Ovary (tissue), 9 donors: Measurements from ENCODE around the gene RNF32. TPM values are rescaled to one million over a fixed set of nuclear protein-coding genes. Genes with fewer than 3 reads are reported as not detected.

Experiments used
- DNase-seq, 5 donors: peaks; one replicate each; pipeline ENCODE4 v3.0.0-alpha.2; 2019 to 2020
- H3K27ac ChIP-seq, 2 donors: fragments of 200-600 bp; one replicate each; pipeline versions ENCODE4 v1.5.1 to v1.8.0; 2019 to 2022
- H3K27me3 ChIP-seq: fragments of 200-600 bp; one replicate; pipeline ENCODE4 v1.8.0; 2022
- H3K36me3 ChIP-seq: fragments of 200-600 bp; sonication (generic); one replicate; pipeline ENCODE4 v1.5.1; 2019
- H3K4me1 ChIP-seq: one replicate; pipeline ENCODE4 v1.8.1; 2013; ENCODE audit warnings: mild to moderate bottlenecking, moderate library complexity; ENCODE audit not compliant: insufficient read depth
- H3K4me3 ChIP-seq: fragments of 200-600 bp; sonication (generic); one replicate; pipeline ENCODE4 v1.5.1; 2017
- H3K9me3 ChIP-seq, 2 donors: fragments of 200-600 bp in 1 of 2; sonication (generic) in 1 of 2; one replicate each; pipeline versions ENCODE4 v1.5.1 to v1.8.1; 2013 to 2019; ENCODE audit warnings: mild to moderate bottlenecking in 1 of 2, moderate library complexity in 1 of 2
- EP300 ChIP-seq: sonication (generic); formaldehyde crosslinking; IDR thresholded peaks from one replicate; pipeline ENCODE4 v1.6.1; 2017; ENCODE audit warnings: antibody characterized with exemption
- POLR2A ChIP-seq: fragments of 450-650 bp; IDR thresholded peaks from one replicate; pipeline ENCODE4 v1.6.1; 2017; ENCODE audit warnings: antibody characterized with exemption, mild to moderate bottlenecking, moderate library complexity
- WGBS, 3 donors: extraction: QIAGEN DNeasy Blood & Tissue Kit in 1 of 3; methylation state at CpG; one replicate each; pipeline versions ENCODE4 v1.1.5 to v1.1.7; 2013 to 2017; 5-methylcytosine and 5-hydroxymethylcytosine counted together
- intact Hi-C, 4 donors: fragments of 100-400 bp; cut with DNase I; formaldehyde crosslinking; loops; one replicate each; pipeline versions ENCODE4 v1.11.0 to v1.15.1; 2022 to 2023
- polyA plus RNA-seq, 2 donors: library from polyadenylated mRNA; stranded (reverse); fragments of 200-250 nt in 1 of 2; fragments of 350-450 nt in 1 of 2; fragmentation: Illumina TruSeq in 1 of 2; extraction: RNeasy Lipid Tissue Mini Kit (QIAGEN cat#74804) in 1 of 2; gene quantifications; one replicate each; pipeline ENCODE4 v1.2.3, GENCODE V29; 2013 to 2014
- total RNA-seq, 7 donors: library from RNA; depleted of rRNA in 2 of 7; stranded (reverse); fragments of >200 nt in 2 of 7; fragmentation: NEBNext Ultra II Directional in 3 of 7; extraction: Animal tissue kit (Norgen Biotek cat#: 25700) in 3 of 7; gene quantifications; one replicate each; pipeline versions ENCODE4 v1.1.0 to v1.2.4, GENCODE V29; 2016 to 2023
- TF ChIP-seq, protein P1 (sequence below), 3 donors: fragments of 450-650 bp in 2 of 3; fragments of 200-600 bp in 1 of 3; IDR thresholded peaks; one replicate each; pipeline versions ENCODE4 v1.5.1 to v1.8.0; 2016 to 2022; ENCODE audit warnings: antibody characterized with exemption in 3 of 3, mild to moderate bottlenecking in 1 of 3
- donor health status: DM: no; HTN: no; CAD: no; lungs with moderate emphysema.
- donor health status: DM: no; HTN: no; CAD: no.
- donor health status: Bipolar disorder and iron deficiency.
- donor health status: DM: yes; HTN: yes; CAD: no.
- donor health status: DM: no; HTN: no; CAD: no.
- donor health status: DM: yes; HTN: yes; CAD: no.

The RNF32 gene
- total and polyA plus RNA-seq, 9 donors, result 0.72 to 2.3 (median 1.6) TPM

DNA sequence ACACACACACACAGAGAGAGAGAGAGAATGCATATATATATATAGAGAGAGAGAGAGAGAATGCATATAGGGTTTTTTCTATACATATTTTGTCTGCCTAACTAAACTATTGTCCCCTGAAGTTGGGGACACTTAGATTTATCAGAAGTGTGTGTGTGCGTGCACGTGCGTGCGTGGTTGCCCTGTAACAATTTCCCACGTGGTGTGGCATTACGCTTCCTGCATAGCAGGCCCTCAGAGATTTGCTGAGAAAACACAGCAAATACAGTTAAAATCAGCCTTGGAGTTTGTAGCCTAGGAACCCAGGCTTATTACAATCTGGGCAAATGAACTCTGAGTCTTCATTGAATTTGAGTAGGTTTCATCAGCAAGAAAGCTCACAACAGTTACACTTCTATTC, 14.7 kb downstream of the RNF32 start:
- Histone ChIP-seq H3K27me3 (no peaks in the 10 kb centered on the region), H3K4me1 (no peaks in the 10 kb centered on the region), H3K27ac (no peak overlapping the region), H3K9me3 (no peaks in the 10 kb centered on the region), H3K36me3 (no peaks in the 10 kb centered on the region), H3K4me3 (no peak overlapping the region)
- intact Hi-C loops, result no loop called here
- no peak for DNase-seq
- 79 to 91% (median 85%) methylated on average over 6 of the region's 6 CpGs for WGBS, 3 donors
- TF ChIP-seq EP300 (no peak), POLR2A (no peak)
- TF ChIP-seq, protein P1, sequence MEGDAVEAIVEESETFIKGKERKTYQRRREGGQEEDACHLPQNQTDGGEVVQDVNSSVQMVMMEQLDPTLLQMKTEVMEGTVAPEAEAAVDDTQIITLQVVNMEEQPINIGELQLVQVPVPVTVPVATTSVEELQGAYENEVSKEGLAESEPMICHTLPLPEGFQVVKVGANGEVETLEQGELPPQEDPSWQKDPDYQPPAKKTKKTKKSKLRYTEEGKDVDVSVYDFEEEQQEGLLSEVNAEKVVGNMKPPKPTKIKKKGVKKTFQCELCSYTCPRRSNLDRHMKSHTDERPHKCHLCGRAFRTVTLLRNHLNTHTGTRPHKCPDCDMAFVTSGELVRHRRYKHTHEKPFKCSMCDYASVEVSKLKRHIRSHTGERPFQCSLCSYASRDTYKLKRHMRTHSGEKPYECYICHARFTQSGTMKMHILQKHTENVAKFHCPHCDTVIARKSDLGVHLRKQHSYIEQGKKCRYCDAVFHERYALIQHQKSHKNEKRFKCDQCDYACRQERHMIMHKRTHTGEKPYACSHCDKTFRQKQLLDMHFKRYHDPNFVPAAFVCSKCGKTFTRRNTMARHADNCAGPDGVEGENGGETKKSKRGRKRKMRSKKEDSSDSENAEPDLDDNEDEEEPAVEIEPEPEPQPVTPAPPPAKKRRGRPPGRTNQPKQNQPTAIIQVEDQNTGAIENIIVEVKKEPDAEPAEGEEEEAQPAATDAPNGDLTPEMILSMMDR (IDR thresholded peaks at IDR 0.05), result no peak

DNA sequence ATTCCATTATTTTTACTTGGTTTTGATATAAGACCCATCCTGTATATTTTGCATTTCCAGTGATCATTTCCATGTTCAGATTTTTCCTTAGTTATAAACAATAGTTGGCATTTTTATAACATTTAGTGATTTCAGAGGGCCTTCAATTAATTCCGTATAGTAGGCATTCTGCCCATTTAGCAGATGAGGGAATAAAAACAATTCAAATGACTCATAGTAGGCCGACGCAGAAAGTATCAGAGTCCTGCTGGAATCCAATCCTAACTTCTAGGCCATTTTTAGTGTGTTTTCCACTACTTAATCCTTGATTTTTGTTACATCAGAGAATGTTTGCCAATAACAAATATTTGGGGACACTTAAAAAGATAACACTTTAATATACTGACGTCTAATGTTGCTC, 15.4 kb downstream of the RNF32 start:
- H3K36me3 ChIP-seq, result no peaks in the 10 kb centered on the region
- H3K4me3 ChIP-seq, result no peak overlapping the region

DNA sequence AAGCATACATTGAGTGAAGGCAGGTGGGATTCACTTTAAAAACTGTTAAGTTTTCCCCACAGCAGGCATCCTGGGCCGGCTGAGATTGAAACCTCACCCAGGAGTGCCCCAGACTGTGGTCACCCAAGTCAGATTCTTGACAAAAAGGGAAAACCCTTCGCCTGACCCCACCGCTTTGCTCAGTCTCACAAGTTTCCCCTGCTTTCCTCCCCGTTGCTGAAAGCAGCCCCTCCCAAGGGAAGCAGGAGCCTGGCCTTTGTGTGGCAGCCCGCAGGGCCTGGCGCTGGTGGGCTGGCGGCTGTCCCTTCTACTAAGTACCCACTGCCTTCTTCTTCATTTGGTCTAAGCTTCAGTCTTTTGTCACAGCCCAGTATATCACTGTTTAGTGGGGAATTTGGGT, 16.0 kb downstream of the RNF32 start:
- Histone ChIP-seq H3K4me3 (no peak overlapping the region), H3K27me3 (no peaks in the 10 kb centered on the region), H3K27ac (no peak overlapping the region), H3K9me3 (no peaks in the 10 kb centered on the region), H3K4me1 (no peaks in the 10 kb centered on the region), H3K36me3 (no peaks in the 10 kb centered on the region)
- no peak for TF ChIP-seq POLR2A
- TF ChIP-seq, protein P1 (IDR thresholded peaks at IDR 0.05), result no peak
- no peak for TF ChIP-seq EP300
- no peak for DNase-seq
- intact Hi-C loops, result no loop called here
- 62 to 68% (median 63%) methylated on average over 7 of the region's 7 CpGs for WGBS, 3 donors

More for the DNA sequence above, 15.4 kb downstream of the RNF32 start:
- Histone ChIP-seq H3K27me3 (no peaks in the 10 kb centered on the region), H3K4me1 (no peaks in the 10 kb centered on the region), H3K27ac (no peak overlapping the region), H3K9me3 (no peaks in the 10 kb centered on the region)
- 40 to 66% (median 50%) methylated on average over 4 of the region's 4 CpGs for WGBS, 3 donors
- TF ChIP-seq, protein P1 (IDR thresholded peaks at IDR 0.05), result no peak
- TF ChIP-seq POLR2A (no peak), EP300 (no peak)
- intact Hi-C loops, result no loop called here
- no peak for DNase-seq

DNA sequence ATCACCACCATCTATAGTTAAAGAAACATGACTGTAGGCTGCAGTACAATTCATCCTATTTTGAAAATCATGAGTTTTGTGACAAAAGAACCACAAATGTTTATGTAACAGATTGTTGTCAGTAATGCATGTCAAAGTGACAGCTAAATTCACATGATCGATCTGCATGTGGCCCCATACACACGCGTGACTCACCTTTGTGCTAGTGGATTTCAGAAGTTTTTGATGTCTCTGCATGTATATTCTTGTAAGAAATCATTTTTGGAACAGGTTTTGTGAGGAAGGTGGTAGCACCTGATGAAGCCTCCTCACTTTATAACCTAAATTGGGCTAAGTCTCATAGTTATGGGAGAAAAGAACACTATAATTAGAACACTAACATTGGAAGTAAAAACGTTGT, 17.1 kb downstream of the RNF32 start:
- Histone ChIP-seq H3K9me3 (no peaks in the 10 kb centered on the region), H3K27ac (no peak overlapping the region), H3K27me3 (no peaks in the 10 kb centered on the region), H3K4me1 (no peaks in the 10 kb centered on the region), H3K36me3 (no peaks in the 10 kb centered on the region), H3K4me3 (no peak overlapping the region)
- DNase-seq, result no peak
- intact Hi-C loops, result no loop called here
- TF ChIP-seq EP300 (no peak), POLR2A (no peak)
- TF ChIP-seq, protein P1 (IDR thresholded peaks at IDR 0.05), result no peak
- WGBS, 3 donors, result 85 to 88% (median 87%) methylated on average over 4 of the region's 4 CpGs

DNA sequence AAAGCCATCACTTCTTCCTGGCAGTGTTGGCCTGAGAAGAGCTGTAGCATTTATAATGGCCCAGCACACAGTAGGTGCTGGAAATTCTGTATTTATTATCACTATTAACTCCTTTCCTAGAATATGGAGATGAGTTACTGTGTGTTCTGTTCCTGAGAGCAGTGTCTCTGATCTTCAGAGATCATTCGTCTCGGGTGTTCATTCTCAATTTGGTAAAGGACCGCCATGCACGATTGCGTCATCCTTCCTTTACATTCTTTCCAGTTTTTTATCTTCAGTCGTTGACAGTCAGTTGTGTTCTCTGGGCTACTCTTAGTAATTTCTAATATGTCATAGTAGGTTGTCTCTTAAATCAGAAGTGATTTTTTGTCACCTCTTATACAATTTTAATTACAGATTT, 18.6 kb downstream of the RNF32 start:
- H3K4me3 ChIP-seq, result no peak overlapping the region
- no peaks in the 10 kb centered on the region for H3K4me1 ChIP-seq
- H3K27ac ChIP-seq, result no peak overlapping the region
- H3K9me3 ChIP-seq, result no peaks in the 10 kb centered on the region
- TF ChIP-seq POLR2A (no peak), EP300 (no peak)
- TF ChIP-seq, protein P1 (IDR thresholded peaks at IDR 0.05), result no peak
- 82 to 87% (median 86%) methylated on average over 6 of the region's 6 CpGs for WGBS, 3 donors
- H3K27me3 ChIP-seq, result no peaks in the 10 kb centered on the region
- no peaks in the 10 kb centered on the region for H3K36me3 ChIP-seq
- DNase-seq, result no peak
- intact Hi-C loops, result no loop called here
